HG02798 (cell line): ENCODE data around the gene BCO2.
A peak's percentile ranks its signal among the peaks of the same experiment; 100 is the strongest.
"Not testable (repeated sequence)": the region's sequence is repeated elsewhere in the genome, so short reads cannot be mapped to it uniquely, and the experiment has no call there.

Source experiments
- ATAC-seq: cut with Tn5 transposase; IDR thresholded peaks from one replicate; pipeline ENCODE4 v1.9.1; 2021; ENCODE audit warnings: mild to moderate bottlenecking; ENCODE audit not compliant: unreplicated experiment, poor library complexity

BCO2 gene, protein sequence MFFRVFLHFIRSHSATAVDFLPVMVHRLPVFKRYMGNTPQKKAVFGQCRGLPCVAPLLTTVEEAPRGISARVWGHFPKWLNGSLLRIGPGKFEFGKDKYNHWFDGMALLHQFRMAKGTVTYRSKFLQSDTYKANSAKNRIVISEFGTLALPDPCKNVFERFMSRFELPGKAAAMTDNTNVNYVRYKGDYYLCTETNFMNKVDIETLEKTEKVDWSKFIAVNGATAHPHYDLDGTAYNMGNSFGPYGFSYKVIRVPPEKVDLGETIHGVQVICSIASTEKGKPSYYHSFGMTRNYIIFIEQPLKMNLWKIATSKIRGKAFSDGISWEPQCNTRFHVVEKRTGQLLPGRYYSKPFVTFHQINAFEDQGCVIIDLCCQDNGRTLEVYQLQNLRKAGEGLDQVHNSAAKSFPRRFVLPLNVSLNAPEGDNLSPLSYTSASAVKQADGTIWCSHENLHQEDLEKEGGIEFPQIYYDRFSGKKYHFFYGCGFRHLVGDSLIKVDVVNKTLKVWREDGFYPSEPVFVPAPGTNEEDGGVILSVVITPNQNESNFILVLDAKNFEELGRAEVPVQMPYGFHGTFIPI

DNA sequence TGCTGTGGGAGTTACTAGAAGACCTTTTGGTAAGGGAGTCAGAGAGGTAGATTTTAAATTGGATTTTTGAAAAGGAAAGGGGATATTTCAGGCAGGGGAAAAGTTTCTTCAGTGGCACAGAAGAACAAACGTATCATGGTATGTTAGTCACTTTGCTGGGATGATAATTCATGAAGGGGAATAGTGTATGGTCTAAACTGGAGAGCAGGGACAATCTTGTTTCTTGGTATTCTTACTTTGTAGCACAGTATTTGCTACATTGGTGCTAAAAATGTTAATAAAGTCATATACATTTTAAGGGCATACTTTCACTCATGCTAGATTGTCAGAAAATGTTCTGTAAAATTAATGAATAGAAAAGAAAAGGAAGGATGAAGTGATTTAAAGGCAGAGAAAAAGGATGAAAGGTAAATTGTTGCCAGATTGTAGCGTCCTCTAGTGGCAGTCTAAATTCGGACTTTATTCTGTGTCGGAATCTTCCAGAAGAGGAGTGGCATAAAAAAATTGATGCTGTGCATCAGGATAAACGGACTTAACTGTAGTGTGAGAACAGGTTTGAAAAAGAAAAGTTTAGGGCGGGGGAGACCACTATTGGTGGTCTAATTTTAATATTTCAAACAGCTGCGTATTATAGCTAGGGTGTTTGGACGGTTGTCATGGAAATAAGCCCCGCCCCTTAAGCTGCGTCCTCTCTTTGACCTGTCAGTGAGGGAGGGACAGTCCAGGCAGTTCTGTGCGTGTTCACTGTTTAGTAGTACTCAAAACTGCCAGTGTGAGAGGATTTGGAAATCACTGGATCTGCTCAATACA lies at the start of gene BCO2:
Gene BCO2 (plus strand): TSS at position 724 of the 810 bp plus-strand sequence. CDS start 90 bp downstream, outside the sequence.
- ATAC-seq = peak; percentile 73

DNA sequence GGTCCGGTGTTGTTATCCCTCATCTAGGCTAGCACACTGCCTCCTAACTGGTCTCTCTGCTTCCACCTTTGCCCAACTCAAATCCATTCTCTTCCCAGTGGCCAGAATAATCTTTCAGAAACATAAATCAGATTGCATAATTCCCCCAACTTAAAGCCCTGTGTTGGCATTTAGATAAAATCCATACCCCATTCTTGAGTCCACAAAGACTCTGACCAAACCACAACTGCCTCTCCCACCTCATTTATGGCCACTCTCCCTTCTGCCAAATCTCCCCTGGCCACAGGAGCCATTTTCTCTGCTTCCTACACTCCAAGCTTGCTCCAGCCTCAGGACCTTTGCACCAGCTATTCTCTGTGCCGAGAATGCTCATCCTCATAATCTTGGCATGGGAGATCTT lies 48.3 kb upstream of the BCO2 start:
- ATAC-seq = no peak

GRCh38 chr11:112128483-112129121 lies 46.7 kb upstream of the BCO2 start:
- no peak for ATAC-seq

DNA sequence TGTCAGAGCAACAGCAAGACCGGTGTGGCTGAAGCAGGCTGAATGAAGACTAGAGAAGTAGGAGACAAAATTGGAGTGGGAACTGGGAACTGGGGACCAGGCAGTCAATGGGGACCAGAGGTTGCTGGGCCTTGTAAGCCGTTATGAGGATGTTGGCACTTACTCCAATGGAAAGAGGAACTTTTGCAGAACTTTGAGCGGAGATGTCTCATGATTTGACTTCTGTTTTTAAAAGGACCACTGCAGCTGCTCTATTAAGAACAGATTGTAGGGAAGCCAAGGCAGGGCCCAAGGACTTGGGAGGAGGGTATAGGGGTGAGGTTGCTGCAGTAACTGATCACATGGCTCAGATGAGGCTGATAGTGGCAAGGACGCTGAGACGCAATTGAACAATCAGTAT lies 45.7 kb upstream of the BCO2 start:
- ATAC-seq = no peak

- ATAC-seq = no peak
Observed at GRCh38 chr11:112132737-112133136, 42.6 kb upstream of the BCO2 start.

- ATAC-seq = no peak
Observed at GRCh38 chr11:112134473-112134872, 40.8 kb upstream of the BCO2 start.

DNA sequence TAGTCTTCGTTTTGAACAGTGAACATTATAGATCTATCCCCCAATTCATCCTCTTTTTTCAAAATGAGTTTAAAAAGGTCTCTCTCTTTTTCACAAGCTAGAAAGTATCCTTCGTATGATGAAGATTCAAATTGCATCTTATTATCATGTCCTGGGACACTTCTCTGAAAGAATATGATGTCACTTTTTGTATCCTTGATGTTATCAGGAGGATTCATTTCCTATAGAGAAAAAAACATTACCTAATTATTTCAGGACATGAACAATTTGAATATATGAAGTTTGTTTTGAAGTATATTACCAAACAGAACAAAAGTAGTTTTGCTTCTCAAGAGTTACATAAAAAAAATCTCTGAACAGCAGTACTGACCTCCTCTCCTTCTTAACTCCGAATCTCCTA lies 31.7 kb upstream of the BCO2 start:
- ATAC-seq = no peak

- no peak for ATAC-seq
Observed at GRCh38 chr11:112150517-112150916, 24.8 kb upstream of the BCO2 start.

DNA sequence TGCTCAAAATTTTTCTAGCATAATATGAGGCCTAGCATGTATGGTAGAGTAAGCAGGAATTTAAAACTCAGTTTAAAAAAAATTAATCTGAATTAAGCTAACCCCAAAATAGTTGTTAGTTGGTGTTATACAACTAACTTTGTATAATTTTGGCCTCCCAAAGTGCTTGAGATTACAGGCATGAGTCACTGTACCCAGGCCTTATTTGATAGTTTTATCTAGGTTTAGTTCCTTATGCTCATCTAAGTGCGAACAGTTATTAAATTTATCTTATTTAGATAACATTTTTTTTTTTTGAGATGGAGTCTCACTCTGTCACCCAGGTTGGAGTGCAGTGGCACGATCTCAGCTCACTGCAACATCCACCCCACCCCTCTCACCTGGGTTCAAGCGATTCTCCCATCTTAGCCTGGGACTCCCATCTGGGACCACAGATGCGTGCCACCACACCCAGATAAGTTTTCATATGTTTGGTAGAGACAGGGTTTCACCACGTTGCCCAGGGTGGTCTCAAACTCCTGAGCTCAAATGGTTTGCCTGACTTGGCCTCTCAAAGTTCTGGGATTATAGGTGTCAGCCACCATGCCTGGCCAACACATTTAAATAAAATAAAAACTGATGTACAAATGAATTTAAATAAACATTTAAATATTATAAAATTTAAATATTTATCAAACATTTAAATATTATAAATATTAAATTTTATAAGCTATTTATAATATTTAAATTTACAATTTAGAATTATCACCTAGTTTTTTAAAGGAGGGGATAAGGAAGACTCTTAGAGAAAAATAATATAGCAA lies 19.0 kb upstream of the BCO2 start:
- ATAC-seq = no peak

- ATAC-seq = no peak
Observed at GRCh38 chr11:112156956-112157766, 18.2 kb upstream of the BCO2 start.

DNA sequence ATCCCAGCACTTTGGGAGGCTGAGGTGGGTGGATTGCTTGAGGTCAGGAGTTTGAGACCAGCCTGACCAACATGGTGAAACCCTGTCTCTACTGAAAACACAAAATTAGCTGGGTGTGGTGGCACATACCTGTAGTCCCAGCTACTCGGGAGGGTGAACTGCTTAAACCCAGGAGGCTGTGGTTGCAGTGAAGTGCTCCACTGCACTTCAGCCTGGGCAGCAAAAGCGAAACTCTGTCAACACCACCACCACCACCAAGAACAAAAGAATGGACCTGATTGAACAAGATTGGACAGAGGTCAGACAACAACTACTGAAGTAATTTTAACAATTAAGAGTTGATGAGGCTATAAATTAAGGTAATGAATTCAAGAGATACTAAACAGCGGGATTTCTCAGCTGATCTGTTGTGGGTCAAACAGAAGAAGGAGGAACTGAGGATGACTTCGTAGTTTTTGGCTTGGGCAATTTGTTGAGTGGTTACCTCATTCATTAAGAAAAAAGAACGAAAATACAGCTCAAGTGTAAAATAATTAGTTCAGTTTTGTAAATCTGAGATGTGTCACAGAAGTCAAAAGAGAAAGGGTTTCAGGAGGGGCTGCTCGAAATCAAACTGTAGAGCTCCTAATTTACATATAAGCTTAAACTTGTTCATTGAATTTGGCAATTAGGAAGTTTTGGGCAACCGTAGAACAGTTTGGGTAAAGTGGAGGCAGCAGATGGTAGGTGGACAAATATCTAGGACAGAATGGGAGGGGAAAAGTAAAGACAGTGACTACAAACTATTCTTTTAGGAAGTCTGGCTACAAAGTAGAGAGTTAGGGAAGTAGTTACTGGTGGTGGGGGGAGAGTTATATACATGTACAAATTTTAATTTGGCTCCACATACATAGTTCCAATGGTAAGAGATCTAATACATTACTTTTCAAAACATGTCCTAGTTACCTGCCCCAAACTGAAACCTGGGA lies 15.9 kb upstream of the BCO2 start:
- no peak for ATAC-seq

DNA sequence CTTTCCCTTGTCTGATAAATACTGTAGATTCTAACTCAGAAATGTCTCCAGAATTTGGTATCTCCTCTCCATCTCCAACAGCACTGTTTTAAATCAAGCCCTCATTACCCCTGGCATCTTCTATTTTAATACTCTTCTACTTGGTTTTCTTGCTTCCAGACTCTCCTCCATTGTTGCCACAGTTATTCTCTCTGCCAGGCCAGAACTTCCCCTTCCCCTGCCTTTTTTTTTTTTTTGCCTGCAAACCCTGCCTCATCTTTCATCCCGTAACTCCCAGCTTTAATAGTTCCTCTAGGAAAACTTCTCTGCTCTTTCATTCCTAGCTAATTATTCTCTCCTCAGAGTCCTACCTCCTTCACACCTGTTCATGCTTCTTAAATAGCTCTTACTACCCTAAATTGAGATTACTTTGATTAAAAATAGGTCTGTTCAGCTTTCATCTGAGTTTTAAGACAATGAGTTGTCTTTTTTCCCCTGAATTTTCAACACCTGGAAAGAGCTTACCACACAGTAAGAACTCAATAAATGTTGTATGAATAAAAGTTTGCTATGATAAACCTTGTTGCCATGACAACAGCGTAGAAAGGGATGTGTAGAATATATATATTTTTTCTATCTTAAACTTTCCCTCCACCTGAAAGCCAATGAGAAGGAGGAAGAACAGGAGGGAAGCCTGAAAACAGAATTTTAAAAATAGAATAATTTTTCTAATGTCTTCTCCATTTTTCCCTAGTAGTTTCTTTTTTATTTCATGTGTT lies 15.0 kb upstream of the BCO2 start:
- ATAC-seq = no peak

DNA sequence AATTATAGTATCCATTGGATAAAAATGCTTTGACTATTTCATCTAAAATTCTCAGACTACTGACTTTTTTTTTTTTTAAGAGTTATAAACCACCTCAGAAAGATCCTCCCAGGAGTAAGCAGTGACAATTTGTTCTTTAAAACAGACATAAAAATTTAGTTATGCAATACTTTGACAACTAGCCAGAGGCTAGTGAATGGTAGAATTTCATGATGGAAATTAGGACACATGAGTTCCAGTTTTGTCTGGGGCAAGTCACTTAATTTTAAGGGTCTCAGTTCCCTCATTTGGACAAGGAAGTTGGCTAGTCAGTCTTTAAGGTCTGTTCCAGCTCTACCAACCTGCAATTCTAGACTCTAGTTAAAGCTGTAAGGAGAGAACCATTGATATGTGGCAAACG lies 14.3 kb upstream of the BCO2 start:
- no peak for ATAC-seq

GRCh38 chr11:112162200-112162599 lies 13.1 kb upstream of the BCO2 start:
- ATAC-seq = not testable (repeated sequence)

- ATAC-seq = no peak
Observed at GRCh38 chr11:112162761-112163546, 12.4 kb upstream of the BCO2 start.

- ATAC-seq = no peak
Observed at GRCh38 chr11:112163875-112164685, 11.2 kb upstream of the BCO2 start, which contains the start of gene IL18. TSS of gene IL18 (minus strand) at chr11:112164094. CDS start at chr11:112155053, 9,041 bp downstream.
